ENCODE measurements around the gene EPX.

EPX gene

GRCh38 chr17:58234512-58234911 is 42.0 kb downstream of the EPX start:
- H3K27ac ChIP-seq (ENCODE audit: extremely low read depth, low read depth, low read length), result no peak overlapping the region
- no peaks in the 10 kb centered on the region for H3K36me3 ChIP-seq (ENCODE audit: control insufficient read depth in 2 of 2, insufficient read depth in 1 of 2, low read length in 2 of 2)
- POLR2A ChIA-PET, result no interaction called here
- CTCF ChIA-PET, result interaction anchor here (4.4 kb wide), 1 partner anchor 14 kb away, joined by 32 read pairs; no protein-coding TSS in a partner anchor
- no peaks in the 10 kb centered on the region; the same call in 1 of the 2 replicates for H3K4me1 ChIP-seq (ENCODE audit: control insufficient read depth, insufficient read depth, low read length)
- H3K9me3 ChIP-seq (ENCODE audit: control insufficient read depth, insufficient read depth, low read depth, low read length), result no peaks in the 10 kb centered on the region
- H3K4me3 ChIP-seq (ENCODE audit: low read depth, low read length), result no peak overlapping the region
- no peak for TF ChIP-seq ZNF335 (tag by site-specific recombination; conservative IDR thresholded peaks at IDR 0.05)
- no peak for TF ChIP-seq ZNF747 (tag by site-specific recombination; IDR thresholded peaks at IDR 0.05)
- no peak for TF ChIP-seq TSHZ1 (tag by site-specific recombination; IDR thresholded peaks at IDR 0.05; ENCODE audit: borderline replicate concordance)
- TF ChIP-seq ZNF274 (IDR thresholded peaks at IDR 0.05; ENCODE audit: low read length), result no peak
- no peak for TF ChIP-seq ZNF274 (tag by site-specific recombination; IDR thresholded peaks at IDR 0.05; ENCODE audit: borderline replicate concordance)
- no peak for TF ChIP-seq ZNF488 (tag by site-specific recombination; IDR thresholded peaks at IDR 0.05)
- TF ChIP-seq GFI1B (tag by site-specific recombination; IDR thresholded peaks at IDR 0.05), result no peak
- TF ChIP-seq ZBTB26 (tag by site-specific recombination; optimal IDR thresholded peaks at IDR 0.05), result no peak
- no peak for TF ChIP-seq ZNF510 (tag by site-specific recombination; IDR thresholded peaks at IDR 0.05; ENCODE audit: insufficient replicate concordance)
- no peak for TF ChIP-seq ZNF555 (tag by site-specific recombination; conservative IDR thresholded peaks at IDR 0.05)
- TF ChIP-seq ZNF707 (tag by site-specific recombination; IDR thresholded peaks at IDR 0.05), result no peak
- no peak for TF ChIP-seq GLIS1 (tag by site-specific recombination; IDR thresholded peaks at IDR 0.05)
- TF ChIP-seq ZNF518A (tag by site-specific recombination; conservative IDR thresholded peaks at IDR 0.05; ENCODE audit: low read depth), result no peak
- no peak for TF ChIP-seq GLIS2 (tag by site-specific recombination; IDR thresholded peaks at IDR 0.05)
- no peak for TF ChIP-seq KLF17 (tag by site-specific recombination; IDR thresholded peaks at IDR 0.05)
- no peak for TF ChIP-seq ZNF48 (tag by site-specific recombination; IDR thresholded peaks at IDR 0.05)
